SK-N-SH (cell line): ENCODE data around the gene PTPN9. TPM values are rescaled to one million over a fixed set of nuclear protein-coding genes. Genes with fewer than 3 reads are reported as not detected.
"Not testable (repeated sequence)": the region's sequence is repeated elsewhere in the genome, so short reads cannot be mapped to it uniquely, and the experiment has no call there.

Experiments used
- CTCF ChIA-PET: fragments of 300-600, 350-600 bp; formaldehyde crosslinking; extraction: SDS; loops from one replicate; lab custom pipeline; 2021; lab: Yijun Ruan, JAX
- POLR2A ChIA-PET: fragments of 350-600 bp; sonication (Branson Sonifier 250); formaldehyde crosslinking; extraction: SDS; loops from one replicate; lab custom pipeline; 2020; ENCODE audit warnings: antibody characterized with exemption, inconsistent platforms; lab: Yijun Ruan, JAX
- DNase-seq: peaks from one replicate; pipeline ENCODE4 v3.0.0; 2012
- H2AFZ ChIP-seq: fragments of 200-600 bp; sonication (generic); 2 replicates; pipeline ENCODE4 v1.8.1; 2016; ENCODE audit warnings: antibody characterized with exemption, mild to moderate bottlenecking, low read depth
- H3F3A ChIP-seq: fragments of 200-600 bp; sonication (generic); replicated peaks from 2 replicates; pipeline ENCODE3; 2016; ENCODE audit warnings: antibody characterized with exemption, mild to moderate bottlenecking; ENCODE audit not compliant: insufficient read depth
- H3K27ac ChIP-seq, 2 experiments: fragments of 200-500 bp in 1 of 2; fragments of 200-600 bp in 1 of 2; sonication (Bioruptor generic) in 1 of 2; sonication (generic), shearing (Covaris generic) in 1 of 2; 2 replicates each; pipeline versions ENCODE4 v1.5.1 to v1.6.1; 2014 to 2016; ENCODE audit warnings: low read depth in 2 of 2, inconsistent platforms in 1 of 2, low read length in 1 of 2, mild to moderate bottlenecking in 1 of 2, mixed read lengths in 1 of 2
- H3K27me3 ChIP-seq: fragments of 200-600 bp; sonication (generic), shearing (Covaris generic); 2 replicates; pipeline ENCODE4 v1.6.1; 2016; ENCODE audit warnings: mixed run types; ENCODE audit not compliant: insufficient read depth
- H3K36me3 ChIP-seq, 2 experiments: fragments of 200-500 bp in 1 of 2; fragments of 200-600 bp in 1 of 2; sonication (Bioruptor generic) in 1 of 2; sonication (generic) in 1 of 2; replicated peaks in 1 of 2; 2 replicates each; pipeline versions ENCODE3 to v1.5.1; 2014 to 2016; ENCODE audit warnings: low read length in 1 of 2, mild to moderate bottlenecking in 1 of 2; ENCODE audit not compliant: insufficient read depth in 2 of 2, control insufficient read depth in 1 of 2
- H3K4me1 ChIP-seq, 2 experiments: fragments of 200-500 bp in 1 of 2; fragments of 200-600 bp in 1 of 2; sonication (Bioruptor generic) in 1 of 2; sonication (generic), shearing (Covaris generic) in 1 of 2; 2 replicates each; pipeline versions ENCODE4 v1.5.1 to v1.6.1; 2014 to 2016; ENCODE audit warnings: low read depth in 1 of 2, low read length in 1 of 2, mixed run types in 1 of 2; ENCODE audit not compliant: insufficient read depth in 2 of 2, control insufficient read depth in 1 of 2
- H3K4me2 ChIP-seq: fragments of 200-600 bp; sonication (generic), shearing (Covaris generic); 2 replicates; pipeline ENCODE4 v1.6.1; 2017; ENCODE audit warnings: mixed run types
- H3K4me3 ChIP-seq, 2 experiments: fragments of 200-500 bp in 1 of 2; fragments of 200-600 bp in 1 of 2; sonication (Bioruptor generic) in 1 of 2; sonication (generic), shearing (Covaris generic) in 1 of 2; 2 replicates each; pipeline versions ENCODE4 v1.5.1 to v1.8.1; 2014 to 2016; ENCODE audit warnings: low read depth in 2 of 2, inconsistent platforms in 1 of 2, low read length in 1 of 2, mild to moderate bottlenecking in 1 of 2, mixed read lengths in 1 of 2, moderate library complexity in 1 of 2
- H3K79me2 ChIP-seq: fragments of 200-600 bp; sonication (generic); 2 replicates; pipeline ENCODE4 v1.8.1; 2017; ENCODE audit warnings: mild to moderate bottlenecking; ENCODE audit not compliant: insufficient read depth
- H3K9ac ChIP-seq: fragments of 200-600 bp; sonication (generic); 2 replicates; pipeline ENCODE4 v1.6.1; 2017; ENCODE audit warnings: mixed run types
- H3K9me2 ChIP-seq: fragments of 200-600 bp; sonication (generic); 2 replicates; pipeline ENCODE4 v1.6.1; 2017; ENCODE audit warnings: mixed run types
- H3K9me3 ChIP-seq: fragments of 200-600 bp; sonication (generic); 2 replicates; pipeline ENCODE4 v1.6.1; 2017; ENCODE audit warnings: mixed run types, mild to moderate bottlenecking, moderate library complexity
- H4K20me1 ChIP-seq: fragments of 200-600 bp; sonication (generic); 2 replicates; pipeline ENCODE4 v1.6.1; 2017; ENCODE audit warnings: mild to moderate bottlenecking, mixed run types; ENCODE audit not compliant: insufficient read depth
- EP300 ChIP-seq, 2 experiments: IDR thresholded peaks; 2 replicates each; pipeline versions ENCODE4 v1.4.0 to v1.6.1; 2012; ENCODE audit warnings: borderline replicate concordance in 1 of 2, low read depth in 1 of 2, low read length in 1 of 2
- FOSL2 ChIP-seq: IDR thresholded peaks from 2 replicates; pipeline ENCODE4 v1.4.0; 2012; ENCODE audit warnings: low read depth, mild to moderate bottlenecking, moderate library complexity, borderline replicate concordance
- FOXJ3 ChIP-seq: sonication (generic); formaldehyde crosslinking; IDR thresholded peaks from 2 replicates; pipeline ENCODE4 v1.5.1; 2020; ENCODE audit warnings: mild to moderate bottlenecking, missing genetic modification reagents
- GABPA ChIP-seq: IDR thresholded peaks from 2 replicates; pipeline ENCODE4 v1.4.0; 2012; ENCODE audit warnings: low read depth, mild to moderate bottlenecking
- GATA2 ChIP-seq: sonication (generic); formaldehyde crosslinking; IDR thresholded peaks from 2 replicates; pipeline ENCODE4 v1.5.0; 2020; ENCODE audit warnings: mild to moderate bottlenecking, missing genetic modification reagents
- JUND ChIP-seq: IDR thresholded peaks from 2 replicates; pipeline ENCODE4 v1.4.0; 2012
- RAD21 ChIP-seq: IDR thresholded peaks from 2 replicates; pipeline ENCODE4 v1.6.1; 2012; ENCODE audit warnings: mild to moderate bottlenecking, low read length
- RCOR1 ChIP-seq: fragments of 150-350 bp; IDR thresholded peaks from 2 replicates; pipeline ENCODE4 v1.6.1; 2017; ENCODE audit warnings: antibody characterized with exemption, low read length
- RFX5 ChIP-seq: IDR thresholded peaks from 2 replicates; pipeline ENCODE4 v1.6.1; 2012; ENCODE audit warnings: mild to moderate bottlenecking, improper control_type of control experiment, low read length
- TAF1 ChIP-seq: IDR thresholded peaks from 2 replicates; pipeline ENCODE4 v1.6.1; 2012; ENCODE audit warnings: low read depth, mild to moderate bottlenecking, low read length, moderate library complexity, borderline replicate concordance
- WGBS: methylation state at CpG from one replicate; pipeline ENCODE4 v1.1.6; 2017; ENCODE audit warnings: low lambda C conversion rate; 5-methylcytosine and 5-hydroxymethylcytosine counted together
- polyA plus RNA-seq, 3 experiments: library from polyadenylated mRNA; depleted of rRNA; stranded (reverse); fragments of >200 nt; gene quantifications; 2 replicates each; pipeline ENCODE4 v1.2.3, GENCODE V29; 2012
- TF ChIP-seq, protein P1 (sequence below): fragments of 200-600 bp; sonication (generic); IDR thresholded peaks from 2 replicates; pipeline ENCODE4 v1.6.1; 2017; ENCODE audit warnings: antibody characterized with exemption, mild to moderate bottlenecking, moderate library complexity
- TF ChIP-seq, protein P2 (sequence below): IDR thresholded peaks from 2 replicates; pipeline ENCODE4 v1.4.0; 2012; ENCODE audit warnings: low read depth, borderline replicate concordance

PTPN9 gene
- polyA plus RNA-seq, 1 of the 3 experiments (the other 2 are of a cell fraction), result 25.9 TPM

DNA sequence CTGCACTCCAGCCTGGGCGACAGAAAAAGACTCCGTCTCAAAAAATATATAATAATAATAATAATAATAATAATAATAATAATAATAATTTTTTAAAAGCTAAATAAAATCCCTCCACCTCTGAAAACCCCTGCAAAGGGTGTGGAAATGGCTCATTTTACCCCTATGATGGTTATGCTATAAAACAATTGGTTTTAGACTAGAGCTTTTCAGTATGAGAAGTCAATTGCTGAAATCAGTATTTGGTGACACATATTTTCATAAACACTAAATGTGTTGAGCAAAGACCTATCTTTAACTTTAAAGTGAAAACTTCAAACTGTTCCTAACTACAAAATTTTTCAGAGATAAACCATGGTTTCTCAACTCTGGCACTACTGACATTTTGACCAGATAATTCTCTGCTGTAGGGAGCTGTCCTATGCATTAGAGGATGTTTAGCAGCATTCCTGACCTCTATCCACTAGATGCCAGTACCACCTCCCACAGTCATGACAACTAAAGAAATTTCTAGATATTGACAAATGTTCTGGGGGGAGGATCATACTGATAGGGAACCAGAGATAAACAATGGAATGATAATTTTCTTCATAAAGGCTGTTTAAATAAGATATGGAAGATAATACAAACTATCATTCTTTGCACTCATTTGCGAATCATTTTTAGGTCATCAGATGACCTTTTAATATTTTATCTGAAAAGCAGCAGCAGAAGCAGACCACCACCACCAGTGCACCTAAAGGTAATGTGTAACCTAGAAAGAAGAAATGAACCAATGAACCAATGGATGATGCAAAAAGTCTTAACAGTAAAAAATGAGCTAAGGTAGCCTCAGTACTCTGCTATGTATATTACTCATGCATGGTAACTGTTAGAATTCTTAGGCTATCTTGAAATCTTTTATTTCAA lies 13.8 kb downstream of the PTPN9 start:
- peaks cover 17% of the 10 kb centered on the region for H3F3A ChIP-seq
- H3K9me2 ChIP-seq, result no peaks in the 10 kb centered on the region
- peak overlapping the region in 1 of 2 experiments; percentile 69; a peak in 2 of 4 replicates for H3K27ac ChIP-seq
- H2AFZ ChIP-seq, result no peak overlapping the region
- DNase-seq, result no peak
- peaks cover 0 to 14% of the 10 kb centered on the region in 2 experiments; a peak in 1 of 4 replicates for H3K4me1 ChIP-seq
- H3K9ac ChIP-seq, result 0 out of 2 replicates have a peak overlapping the region, but pooled peaks have one; percentile 17
- ChIA-PET CTCF (interaction anchor here (0.9 to 1.8 kb wide), 4 partner anchors 12 to 112 kb away, joined by 3 to 5 read pairs (median 4); partner anchors contain the start of gene PTPN9), POLR2A (no interaction called here)
- no peak overlapping the region for H3K4me3 ChIP-seq
- no peaks in the 10 kb centered on the region for H3K27me3 ChIP-seq
- no peaks in the 10 kb centered on the region for H3K9me3 ChIP-seq
- no peaks in the 10 kb centered on the region for H3K36me3 ChIP-seq
- peaks cover 100% of the 10 kb centered on the region for H3K79me2 ChIP-seq
- peaks cover 54% of the 10 kb centered on the region for H4K20me1 ChIP-seq
- TF ChIP-seq, protein P1, sequence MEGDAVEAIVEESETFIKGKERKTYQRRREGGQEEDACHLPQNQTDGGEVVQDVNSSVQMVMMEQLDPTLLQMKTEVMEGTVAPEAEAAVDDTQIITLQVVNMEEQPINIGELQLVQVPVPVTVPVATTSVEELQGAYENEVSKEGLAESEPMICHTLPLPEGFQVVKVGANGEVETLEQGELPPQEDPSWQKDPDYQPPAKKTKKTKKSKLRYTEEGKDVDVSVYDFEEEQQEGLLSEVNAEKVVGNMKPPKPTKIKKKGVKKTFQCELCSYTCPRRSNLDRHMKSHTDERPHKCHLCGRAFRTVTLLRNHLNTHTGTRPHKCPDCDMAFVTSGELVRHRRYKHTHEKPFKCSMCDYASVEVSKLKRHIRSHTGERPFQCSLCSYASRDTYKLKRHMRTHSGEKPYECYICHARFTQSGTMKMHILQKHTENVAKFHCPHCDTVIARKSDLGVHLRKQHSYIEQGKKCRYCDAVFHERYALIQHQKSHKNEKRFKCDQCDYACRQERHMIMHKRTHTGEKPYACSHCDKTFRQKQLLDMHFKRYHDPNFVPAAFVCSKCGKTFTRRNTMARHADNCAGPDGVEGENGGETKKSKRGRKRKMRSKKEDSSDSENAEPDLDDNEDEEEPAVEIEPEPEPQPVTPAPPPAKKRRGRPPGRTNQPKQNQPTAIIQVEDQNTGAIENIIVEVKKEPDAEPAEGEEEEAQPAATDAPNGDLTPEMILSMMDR, result no peak
- TF ChIP-seq FOXJ3 (no peak), FOSL2 (peak; percentile 16; the same call in 1 of the 2 replicates), RFX5 (no peak)
- peak overlapping the region; percentile 46; the same call in 1 of the 2 replicates for H3K4me2 ChIP-seq
- WGBS, result 89% methylated on average over 3 of the region's 3 CpGs

DNA sequence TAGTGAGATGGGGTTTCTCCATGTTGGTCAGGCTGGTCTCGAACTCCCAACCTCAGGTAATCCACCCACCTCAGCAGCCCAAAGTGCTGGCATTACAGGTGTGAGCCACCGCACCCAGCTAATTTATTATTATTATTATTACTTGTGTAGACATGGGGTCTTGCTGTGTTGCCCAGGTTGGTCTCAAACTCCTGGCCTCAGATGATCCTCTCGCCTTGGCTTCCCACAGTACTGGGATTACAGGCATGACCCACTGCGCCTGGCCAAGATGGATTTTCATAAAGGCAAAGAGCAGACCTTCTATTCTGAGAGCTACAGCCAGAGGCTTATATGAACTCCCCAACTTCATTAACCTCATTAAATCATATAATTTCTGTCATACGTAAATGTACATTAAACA lies 17.2 kb downstream of the PTPN9 start:
- H3K4me1 ChIP-seq, result peaks cover 0 to 14% of the 10 kb centered on the region in 2 experiments; a peak in 1 of 4 replicates
- DNase-seq, result no peak
- no peak overlapping the region for H2AFZ ChIP-seq
- POLR2A ChIA-PET, result interaction anchor here (0.6 to 0.8 kb wide), 2 partner anchors 17 to 512 kb away, joined by 3 to 5 read pairs; partner anchors contain the start of gene PTPN9
- no peak overlapping the region for H3K4me3 ChIP-seq
- WGBS, result 96% methylated on average over 5 of the region's 5 CpGs
- H3K9ac ChIP-seq, result no peak overlapping the region
- H4K20me1 ChIP-seq, result peaks cover 38% of the 10 kb centered on the region
- H3K36me3 ChIP-seq, result peaks cover 0 to 3% of the 10 kb centered on the region in 2 experiments
- no peaks in the 10 kb centered on the region for H3K9me3 ChIP-seq
- H3K9me2 ChIP-seq, result no peaks in the 10 kb centered on the region
- peaks cover 20% of the 10 kb centered on the region for H3F3A ChIP-seq
- H3K4me2 ChIP-seq, result no peak overlapping the region
- no peak overlapping the region for H3K27ac ChIP-seq
- peaks cover 90% of the 10 kb centered on the region for H3K79me2 ChIP-seq
- CTCF ChIA-PET, result interaction anchor here (0.7 to 1.6 kb wide), 2 partner anchors 14 to 53 kb away, joined by 4 to 5 read pairs; no protein-coding TSS in a partner anchor
- no peaks in the 10 kb centered on the region for H3K27me3 ChIP-seq
- TF ChIP-seq, protein P2, sequence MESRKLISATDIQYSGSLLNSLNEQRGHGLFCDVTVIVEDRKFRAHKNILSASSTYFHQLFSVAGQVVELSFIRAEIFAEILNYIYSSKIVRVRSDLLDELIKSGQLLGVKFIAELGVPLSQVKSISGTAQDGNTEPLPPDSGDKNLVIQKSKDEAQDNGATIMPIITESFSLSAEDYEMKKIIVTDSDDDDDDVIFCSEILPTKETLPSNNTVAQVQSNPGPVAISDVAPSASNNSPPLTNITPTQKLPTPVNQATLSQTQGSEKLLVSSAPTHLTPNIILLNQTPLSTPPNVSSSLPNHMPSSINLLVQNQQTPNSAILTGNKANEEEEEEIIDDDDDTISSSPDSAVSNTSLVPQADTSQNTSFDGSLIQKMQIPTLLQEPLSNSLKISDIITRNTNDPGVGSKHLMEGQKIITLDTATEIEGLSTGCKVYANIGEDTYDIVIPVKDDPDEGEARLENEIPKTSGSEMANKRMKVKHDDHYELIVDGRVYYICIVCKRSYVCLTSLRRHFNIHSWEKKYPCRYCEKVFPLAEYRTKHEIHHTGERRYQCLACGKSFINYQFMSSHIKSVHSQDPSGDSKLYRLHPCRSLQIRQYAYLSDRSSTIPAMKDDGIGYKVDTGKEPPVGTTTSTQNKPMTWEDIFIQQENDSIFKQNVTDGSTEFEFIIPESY, result no peak
- TF ChIP-seq RAD21 (no peak), GABPA (no peak), TAF1 (no peak), RCOR1 (no peak), EP300 (IDR thresholded peaks at IDR 0.05; ENCODE audit: borderline replicate concordance in 1 of 2, low read depth in 1 of 2, low read length in 1 of 2) (no peak), JUND (no peak), GATA2 (no peak), FOXJ3 (no peak)
- TF ChIP-seq, all 33 proteins: peak for 0

DNA sequence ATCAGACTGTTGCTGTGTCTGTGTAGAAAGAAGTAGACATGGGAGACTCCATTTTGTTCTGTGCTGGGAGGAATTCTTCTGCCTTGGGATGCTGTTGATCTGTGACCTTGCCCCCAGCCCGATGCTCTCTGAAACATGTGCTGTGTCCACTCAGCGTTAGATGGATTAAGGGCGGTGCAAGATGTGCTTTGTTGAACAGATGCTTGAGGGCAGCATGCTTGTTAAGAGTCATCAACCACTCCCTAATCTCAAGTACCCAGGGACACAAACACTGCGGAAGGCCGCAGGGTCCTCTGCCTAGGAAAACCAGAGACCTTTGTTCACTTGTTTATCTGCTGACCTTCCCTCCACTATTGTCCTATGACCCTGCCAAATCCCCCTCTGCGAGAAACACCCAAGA lies 19.8 kb downstream of the PTPN9 start:
- H3K9me2 ChIP-seq, H3K4me1 ChIP-seq, H3K27me3 ChIP-seq, H3K4me2 ChIP-seq, CTCF ChIA-PET, H3K4me3 ChIP-seq, POLR2A ChIA-PET, DNase-seq, H3K27ac ChIP-seq, H3K9ac ChIP-seq, H2AFZ ChIP-seq, H3K9me3 ChIP-seq, H3K36me3 ChIP-seq: not testable (repeated sequence)
- peaks cover 12% of the 10 kb centered on the region for H3F3A ChIP-seq
- 92% methylated on average over 6 of the region's 6 CpGs for WGBS
- H3K79me2 ChIP-seq, result peaks cover 89% of the 10 kb centered on the region
- H4K20me1 ChIP-seq, result peaks cover 38% of the 10 kb centered on the region
